Subcutaneous preadipocyte (primary cell): ENCODE measurements around the gene WT1. TPM values are rescaled to one million over a fixed set of nuclear protein-coding genes. Genes with fewer than 3 reads are reported as not detected.

Experiments
- small RNA-seq: library from RNA; depleted of rRNA; stranded (forward); fragments of <200 nt; gene quantifications from one replicate; pipeline ENCODE3, GENCODE V24; 2012
- total RNA-seq: library from RNA; depleted of rRNA; stranded (reverse); fragments of >200 nt; gene quantifications from 2 replicates; pipeline ENCODE4 v1.2.3, GENCODE V29; 2012

WT1 gene
- total RNA-seq, result not detected in 2 replicates

GRCh38 chr11:32435511-32435941 lies at the start of gene WT1:
Gene WT1 (minus strand): TSS chr11:32435539.

Small RNAs within 50 kb of the gene (small RNA-seq; reads per million reads assigned to genes)
- gene RF02204 (not detected), gene RF02205 (not detected)

Other genes with a start within 250 kb of the WT1 start
- 319 and 330 TPM in 2 replicates for gene EIF3M, start 148.3 kb upstream of the WT1 start, total RNA-seq